Kidney capillary endothelial cell (primary cell): ENCODE data around the gene TAS2R13.

Experiments used
- DNase-seq: peaks from one replicate; pipeline ENCODE4 v3.0.0-alpha.2; 2018; ENCODE audit warnings: low spot score

Gene TAS2R13

DNA sequence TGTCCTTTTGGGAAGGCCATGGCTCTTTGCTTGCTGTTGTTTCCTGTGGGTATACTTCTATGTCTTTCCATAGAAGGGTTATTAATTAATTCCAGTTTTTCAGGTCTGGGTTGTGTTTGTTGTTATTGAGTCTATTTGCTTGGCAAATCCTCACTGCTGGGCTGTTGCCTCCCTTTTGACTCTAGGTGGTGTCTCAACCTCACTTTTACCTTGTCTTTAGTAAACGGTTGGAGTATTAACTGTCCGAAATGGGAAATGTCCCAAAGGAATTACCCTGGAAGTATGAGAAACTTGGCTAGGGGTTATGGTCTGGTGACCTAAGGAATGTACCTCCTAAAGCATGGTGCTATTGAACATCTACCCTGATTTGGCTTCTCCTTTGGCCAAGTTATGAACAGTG, 42.0 kb downstream of the TAS2R13 start:
- DNase-seq = no peak

DNA sequence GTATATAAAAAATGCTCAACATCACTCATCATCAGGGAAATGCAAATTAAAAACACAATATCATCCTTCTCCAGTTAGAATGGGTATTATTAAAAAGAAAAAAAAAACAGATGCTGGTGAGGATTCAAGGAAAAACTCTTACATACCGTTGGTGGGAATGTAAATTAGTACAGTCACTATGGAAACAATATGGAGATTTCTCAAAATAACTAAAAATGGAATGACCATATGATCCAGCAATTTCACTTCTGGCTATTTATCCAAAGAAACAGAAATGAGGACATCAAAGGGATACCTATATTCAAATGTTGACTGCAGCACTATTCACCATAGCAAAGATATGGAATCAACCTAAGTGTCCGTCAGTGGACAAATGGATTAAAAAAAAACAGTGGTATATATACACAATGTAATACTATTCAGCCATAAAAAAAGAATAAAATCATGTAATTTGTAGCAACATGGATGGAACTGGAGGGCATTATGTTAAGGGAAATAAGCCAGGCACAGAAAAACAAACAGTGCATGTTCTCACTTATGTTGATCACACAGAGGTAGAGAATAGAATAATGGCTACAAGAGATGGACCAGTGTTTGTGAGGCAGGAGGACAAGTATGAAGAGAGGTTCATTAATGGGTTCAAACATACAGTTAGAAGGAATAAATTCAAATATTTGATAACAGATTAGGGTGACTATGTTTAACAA, 45.7 kb downstream of the TAS2R13 start:
- DNase-seq = no peak

DNA sequence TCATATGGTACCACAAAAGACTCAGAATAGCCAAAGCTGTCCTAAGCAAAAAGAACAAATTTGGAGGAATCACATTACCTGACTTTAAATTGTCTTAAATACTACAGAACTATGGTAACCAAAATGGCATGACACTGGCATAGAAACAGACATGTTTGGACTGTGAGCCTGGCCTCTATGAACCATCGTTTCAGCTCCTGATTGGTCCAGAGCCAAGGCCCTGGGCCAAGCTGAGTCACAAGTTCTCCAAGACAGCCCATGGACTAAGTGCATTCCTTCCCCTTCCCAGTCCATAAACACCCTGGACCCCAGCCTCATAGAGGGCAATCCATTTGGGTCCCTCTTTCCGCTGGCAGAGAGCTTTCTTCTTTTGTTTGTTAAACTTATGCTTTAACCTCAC, 48.0 kb downstream of the TAS2R13 start:
- no peak for DNase-seq
